Tibial nerve (tissue), 4 donors: ENCODE measurements around the gene NUP98.

ENCODE experiments used
- CTCF ChIP-seq, 5 experiments: fragments of 200-600 bp in 3 of 5; fragments of 450-650 bp in 2 of 5; sonication (generic) in 3 of 5; IDR thresholded peaks; one replicate each; pipeline ENCODE4 v1.5.1; 2016 to 2019; ENCODE audit warnings: antibody characterized with exemption in 5 of 5, mild to moderate bottlenecking in 3 of 5, moderate library complexity in 2 of 5
- EP300 ChIP-seq, 2 donors: sonication (generic); formaldehyde crosslinking; IDR thresholded peaks; one replicate each; pipeline ENCODE4 v1.6.1; 2017; ENCODE audit warnings: antibody characterized with exemption in 2 of 2, mild to moderate bottlenecking in 1 of 2
- POLR2A ChIP-seq, 2 donors: fragments of 450-650 bp; IDR thresholded peaks; one replicate each; pipeline ENCODE4 v1.6.1; 2017; ENCODE audit warnings: antibody characterized with exemption in 2 of 2, mild to moderate bottlenecking in 2 of 2, moderate library complexity in 2 of 2

DNA sequence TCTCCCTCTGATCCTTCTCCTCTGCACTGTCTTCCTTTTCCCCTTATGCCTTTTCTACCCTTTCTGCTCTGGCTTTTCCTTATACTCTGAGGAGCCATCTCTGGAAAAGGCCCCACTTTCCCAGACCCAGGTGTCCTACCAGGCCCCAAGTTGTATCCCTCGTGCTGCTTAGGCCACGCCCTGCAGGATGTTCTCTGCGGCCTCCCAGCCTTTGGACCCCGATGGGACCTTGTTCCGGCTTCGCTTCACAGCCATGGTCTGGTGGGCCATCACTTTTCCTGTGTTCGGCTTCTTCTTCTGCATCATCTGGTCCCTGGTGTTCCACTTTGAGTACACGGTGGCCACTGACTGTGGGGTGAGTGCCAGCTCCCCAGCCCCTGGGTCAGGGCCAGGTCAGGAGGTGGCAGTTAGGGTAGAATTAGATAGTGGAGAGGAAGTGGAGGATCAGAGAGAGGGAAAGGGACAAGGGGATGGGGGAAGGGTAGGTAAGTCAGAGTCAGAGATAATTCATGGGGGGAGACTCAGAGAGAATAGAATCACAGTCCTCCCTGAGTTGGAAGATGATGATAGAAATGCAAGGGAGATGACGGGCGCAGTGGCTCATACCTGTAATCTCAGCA lies 19.9 kb upstream of the NUP98 start:
- TF ChIP-seq CTCF (IDR thresholded peaks at IDR 0.05) (no peak), POLR2A (IDR thresholded peaks at IDR 0.05) (no peak), EP300 (IDR thresholded peaks at IDR 0.05) (no peak)
